GM18951 (cell line): ENCODE results near the gene PTCD2.

ENCODE experiments used
- POLR2A ChIP-seq: IDR thresholded peaks from 4 replicates; pipeline ENCODE4 v1.6.1; 2011; ENCODE audit warnings: mild to moderate bottlenecking; ENCODE audit not compliant: insufficient read length, insufficient read depth; ENCODE audit errors: extremely low read depth
- in situ Hi-C: fragments of 300-500 bp; cut with MboI; formaldehyde crosslinking; loops from one replicate; pipeline ENCODE4 v1.12.0; 2022; ENCODE audit warnings: low sequenced_read_pairs, mixed read lengths, inconsistent platforms; ENCODE audit not compliant: unreplicated experiment

Gene PTCD2

GRCh38 chr5:72338689-72339209 is 18.6 kb downstream of the PTCD2 start:
- TF ChIP-seq POLR2A = no peak
- in situ Hi-C loops = no loop called here

DNA sequence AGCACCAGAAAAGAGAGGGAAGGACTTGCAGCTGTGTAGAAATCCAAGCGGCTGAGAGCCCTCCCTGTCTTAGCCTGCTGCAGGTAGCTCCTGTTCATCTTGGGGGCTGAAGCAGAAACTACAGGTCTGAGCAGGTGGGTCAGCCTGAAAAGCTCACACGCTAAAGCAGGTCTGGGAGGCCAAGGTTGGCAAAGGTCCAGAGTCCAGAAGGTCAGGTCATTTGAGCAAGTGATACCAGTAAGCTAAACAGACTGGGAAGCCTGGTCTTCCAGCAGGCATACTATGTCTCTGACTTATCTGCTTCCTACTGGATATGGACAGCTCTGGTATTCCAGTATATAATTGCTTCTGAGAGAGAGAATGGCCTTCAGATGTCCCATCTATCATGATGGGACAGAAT is 26.2 kb downstream of the PTCD2 start:
- TF ChIP-seq POLR2A = no peak
- in situ Hi-C loops = no loop called here

- in situ Hi-C loops = no loop called here
- no peak for TF ChIP-seq POLR2A
Observed at GRCh38 chr5:72347801-72348308, 27.7 kb downstream of the PTCD2 start.

GRCh38 chr5:72351376-72351775 is 31.2 kb downstream of the PTCD2 start:
- TF ChIP-seq POLR2A = no peak
- in situ Hi-C loops = loop anchor here (25.0 kb wide), 1 partner anchor 461 kb away; the partner anchor contains the start of gene TNPO1

DNA sequence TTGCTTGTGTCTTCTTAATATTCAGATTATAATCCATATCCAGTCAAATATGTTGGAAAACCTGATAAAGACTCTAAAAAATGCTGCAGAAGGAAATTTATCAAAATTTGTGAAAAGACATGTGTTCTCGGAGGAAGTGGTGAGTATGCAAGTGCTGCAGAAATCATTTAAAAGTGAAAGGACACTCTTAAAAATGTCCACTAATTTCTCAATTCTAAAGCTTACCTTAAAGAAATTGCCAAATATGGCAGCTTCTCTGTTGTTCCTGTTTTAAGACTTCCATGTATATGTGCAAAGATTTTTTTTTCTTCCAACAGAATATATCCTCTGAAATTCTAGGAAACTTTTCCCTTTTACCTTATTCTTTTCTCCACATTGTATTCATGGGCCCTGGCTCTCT is 32.4 kb downstream of the PTCD2 start:
- in situ Hi-C loops = loop anchor here (25.0 kb wide), 1 partner anchor 460 kb away; the partner anchor contains the start of gene TNPO1

GRCh38 chr5:72353046-72353445 is 32.9 kb downstream of the PTCD2 start:
- in situ Hi-C loops = loop anchor here (25.0 kb wide), 1 partner anchor 459 kb away; the partner anchor contains the start of gene TNPO1
- TF ChIP-seq POLR2A = no peak

More for the DNA sequence above, 32.4 kb downstream of the PTCD2 start:
- no peak for TF ChIP-seq POLR2A

GRCh38 chr5:72355706-72356299 is 35.6 kb downstream of the PTCD2 start:
- in situ Hi-C loops = loop anchor here (25.0 kb wide), 1 partner anchor 456 kb away; the partner anchor contains the start of gene TNPO1
- TF ChIP-seq POLR2A = no peak

DNA sequence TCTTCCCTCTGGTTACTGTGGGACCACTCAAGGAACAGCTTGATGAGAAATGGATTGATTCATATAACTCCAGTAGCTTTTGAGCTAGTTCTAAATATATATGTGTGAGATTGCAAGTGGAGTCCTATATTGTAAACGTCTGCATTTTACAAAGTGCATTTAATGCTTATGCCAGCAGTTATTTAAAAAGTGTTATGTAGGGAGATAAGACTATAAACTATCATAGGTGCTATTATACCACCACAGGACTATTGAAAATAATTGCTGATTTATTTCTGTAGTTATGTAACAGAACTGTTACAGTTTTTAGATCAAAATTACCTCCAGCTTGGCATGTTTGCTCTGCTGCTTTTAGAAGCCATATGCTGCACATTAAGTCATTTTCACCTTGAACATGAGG is 36.2 kb downstream of the PTCD2 start:
- in situ Hi-C loops = loop anchor here (25.0 kb wide), 1 partner anchor 456 kb away; the partner anchor contains the start of gene TNPO1
- no peak for TF ChIP-seq POLR2A

- TF ChIP-seq POLR2A = no peak
- in situ Hi-C loops = loop anchor here (25.0 kb wide), 1 partner anchor 453 kb away; the partner anchor contains the start of gene TNPO1
Observed at GRCh38 chr5:72358925-72359324, 38.8 kb downstream of the PTCD2 start.

DNA sequence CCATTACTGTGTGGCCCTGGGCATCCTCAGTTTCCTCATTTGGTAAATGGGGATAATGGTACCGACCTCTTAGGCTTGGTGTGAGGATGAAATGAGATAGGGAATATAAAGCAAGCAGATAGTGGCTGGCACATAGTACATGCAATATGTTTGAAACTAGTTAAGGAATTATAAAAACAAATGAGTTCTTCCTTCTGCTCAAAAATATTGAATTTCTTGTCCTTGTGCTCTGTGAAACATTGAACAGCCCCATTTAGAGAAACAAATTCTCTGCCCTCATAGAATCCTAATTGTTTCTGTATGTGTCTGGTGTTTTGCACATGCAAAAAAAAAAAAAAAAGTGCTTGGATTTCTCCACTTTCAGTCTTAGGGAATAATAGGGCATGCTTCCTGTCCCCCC is 39.7 kb downstream of the PTCD2 start:
- in situ Hi-C loops = loop anchor here (25.0 kb wide), 1 partner anchor 452 kb away; the partner anchor contains the start of gene TNPO1
- TF ChIP-seq POLR2A = no peak

GRCh38 chr5:72363166-72363802 is 43.1 kb downstream of the PTCD2 start:
- in situ Hi-C loops = loop anchor here (25.0 kb wide), 1 partner anchor 449 kb away; the partner anchor contains the start of gene TNPO1
- no peak for TF ChIP-seq POLR2A

DNA sequence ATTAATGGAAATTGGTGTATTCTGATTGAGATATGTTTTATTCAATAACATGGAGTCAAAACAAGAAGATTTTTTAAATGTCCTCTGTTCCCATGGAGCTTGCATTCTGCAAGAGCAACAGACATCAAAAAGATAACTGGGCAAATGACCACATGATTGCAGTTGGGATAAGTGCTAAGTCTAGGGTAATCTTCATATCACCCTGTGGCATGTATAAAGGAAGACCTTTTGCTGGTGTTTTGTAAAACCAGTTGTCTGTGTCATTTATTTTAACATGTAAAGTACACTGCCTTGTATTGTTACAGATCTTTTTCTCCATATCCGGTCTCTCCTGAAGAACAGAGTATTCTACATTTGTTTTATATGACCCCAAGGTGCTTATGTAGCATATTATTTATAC is 44.0 kb downstream of the PTCD2 start:
- in situ Hi-C loops = loop anchor here (25.0 kb wide), 1 partner anchor 448 kb away; the partner anchor contains the start of gene TNPO1
- TF ChIP-seq POLR2A = no peak

- TF ChIP-seq POLR2A = no peak
- in situ Hi-C loops = loop anchor here (25.0 kb wide), 1 partner anchor 447 kb away; the partner anchor contains the start of gene TNPO1
Observed at GRCh38 chr5:72364951-72365350, 44.8 kb downstream of the PTCD2 start.

DNA sequence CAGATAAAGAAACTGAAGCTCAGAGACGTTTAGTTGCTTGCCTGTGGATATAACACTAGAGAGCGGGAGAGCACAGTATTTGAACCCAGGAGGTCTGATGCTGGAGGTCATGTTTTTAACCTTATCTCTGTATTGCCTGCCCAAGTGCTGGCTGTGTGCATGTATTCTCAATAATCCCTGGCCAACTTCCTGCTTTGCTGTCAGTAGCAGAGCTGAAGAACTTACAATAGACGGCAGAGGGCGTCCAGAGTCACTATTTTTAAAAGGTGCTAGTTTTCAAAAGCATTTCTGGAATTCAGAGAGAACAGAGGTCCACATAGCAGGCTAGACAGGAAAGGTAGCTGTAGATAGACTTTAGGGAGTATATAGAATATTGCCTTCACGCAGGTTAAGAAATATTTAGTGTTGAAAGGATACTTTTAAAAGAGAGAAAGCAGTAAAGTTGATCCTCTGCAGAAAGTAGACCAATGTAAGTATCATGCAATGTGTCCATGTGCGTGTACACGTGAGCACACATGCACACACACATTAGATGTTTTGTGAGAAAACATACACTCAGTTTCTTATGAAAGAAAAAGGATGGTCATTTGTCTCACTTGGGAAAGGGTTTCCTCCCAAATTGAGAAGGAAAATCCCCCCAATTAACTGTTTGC is 46.3 kb downstream of the PTCD2 start:
- TF ChIP-seq POLR2A = no peak
- in situ Hi-C loops = loop anchor here (25.0 kb wide), 1 partner anchor 446 kb away; the partner anchor contains the start of gene TNPO1
